ENCODE measurements around the gene ATXN7L1.
"Not testable (repeated sequence)": the region's sequence is repeated elsewhere in the genome, so short reads cannot be mapped to it uniquely, and the experiment has no call there.

Gene ATXN7L1

DNA sequence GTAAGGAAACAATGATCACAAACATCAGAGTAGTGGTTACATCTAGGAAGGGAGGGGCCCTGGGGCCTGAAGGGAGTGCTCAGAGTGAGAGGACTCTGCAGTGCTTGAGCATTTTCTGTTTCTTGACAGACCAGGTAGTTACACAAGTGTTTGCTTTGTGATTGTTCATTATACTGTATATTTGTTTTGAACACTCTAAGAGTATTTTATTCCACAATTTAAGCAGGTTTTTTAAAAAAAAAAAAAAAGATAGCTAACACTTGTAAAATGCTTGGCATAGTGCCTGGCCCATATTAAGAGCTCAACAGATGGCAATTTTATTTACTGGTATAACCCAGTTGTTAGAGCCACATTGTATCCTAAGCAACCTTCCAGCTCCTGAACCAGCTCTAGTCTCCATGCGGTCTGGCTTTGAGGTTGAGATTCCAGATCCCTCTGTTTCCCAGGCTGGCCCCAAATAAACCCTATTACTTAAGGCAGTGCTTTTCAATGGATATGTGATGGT, 20.1 kb upstream of the ATXN7L1 start:
- intact Hi-C loops (cut with DNase I), result no loop called here
- no peak for DNase-seq

DNA sequence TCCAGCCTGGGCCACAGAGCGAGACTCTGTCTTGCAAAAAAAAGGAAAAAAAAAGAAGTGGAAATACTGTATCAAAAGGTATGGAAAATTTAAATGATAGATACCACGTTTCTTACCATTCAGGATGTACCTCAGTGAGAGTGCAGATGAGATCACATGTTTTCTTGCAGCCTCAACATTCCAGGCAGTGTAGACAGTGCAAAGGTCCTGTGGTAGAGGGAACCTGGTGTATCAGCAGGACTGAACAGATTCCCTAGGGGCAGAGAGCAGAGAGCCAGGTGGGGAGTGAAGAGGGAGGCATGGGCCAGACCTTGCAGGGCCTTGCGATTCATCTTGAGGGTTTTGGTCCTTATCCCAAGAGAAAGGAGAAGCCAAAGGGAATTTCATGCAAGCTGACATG, 17.7 kb upstream of the ATXN7L1 start:
- DNase-seq, result no peak
- intact Hi-C loops (cut with DNase I), result no loop called here

DNA sequence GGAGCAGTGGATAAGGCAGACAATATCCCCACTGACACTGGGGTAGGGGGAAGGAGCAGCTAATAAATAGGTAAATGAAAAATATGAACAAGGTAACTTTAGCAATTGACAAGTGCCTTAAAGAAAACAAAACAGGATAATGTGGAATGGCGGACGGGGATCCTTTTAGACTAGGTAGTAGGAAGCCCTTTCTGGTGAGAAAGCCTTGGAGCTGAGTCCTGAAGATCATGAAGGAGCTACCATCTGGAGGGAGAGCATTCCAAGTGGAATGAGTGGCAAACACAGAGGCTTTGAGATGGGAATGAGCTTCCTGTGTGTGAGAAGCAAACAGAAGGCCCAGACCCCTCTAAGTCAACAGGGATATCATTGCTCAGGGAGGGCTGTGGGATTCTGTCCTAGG, 16.0 kb upstream of the ATXN7L1 start:
- intact Hi-C loops (cut with DNase I), result no loop called here

DNA sequence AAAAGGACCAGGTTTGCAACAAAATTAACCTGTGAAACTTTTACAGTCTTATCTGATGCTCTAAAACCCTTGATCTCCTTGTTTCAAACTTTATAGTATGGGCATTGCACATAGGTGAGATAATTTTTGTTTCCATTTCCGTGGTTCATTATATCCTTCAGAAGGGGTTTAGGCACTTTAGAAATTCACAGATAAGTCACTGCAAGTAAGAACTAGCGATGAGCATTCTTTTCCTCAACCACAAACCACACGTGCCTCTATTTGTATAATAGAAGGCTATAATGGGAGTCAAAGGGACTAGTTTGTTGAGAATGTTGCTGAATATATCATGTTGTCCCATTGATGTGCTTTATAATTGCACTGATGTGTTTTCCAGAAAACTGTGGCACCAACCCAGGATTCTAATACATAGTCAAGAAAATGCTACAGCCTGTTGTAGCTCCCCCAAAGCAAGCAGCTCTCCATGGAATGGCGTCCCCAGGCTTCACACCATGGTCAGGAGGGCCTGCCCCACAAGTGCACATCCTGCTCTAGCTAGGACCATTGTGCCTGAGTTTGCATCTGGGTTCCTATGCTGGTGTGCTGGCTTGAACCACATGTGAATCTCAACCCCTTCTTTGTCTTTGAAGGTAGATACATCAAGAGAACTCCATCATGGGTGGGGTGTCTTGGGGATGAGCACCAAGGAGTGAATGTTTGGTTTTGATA, 14.0 kb upstream of the ATXN7L1 start:
- DNase-seq, result no peak
- intact Hi-C loops (cut with DNase I), result no loop called here

More for the DNA sequence above, 16.0 kb upstream of the ATXN7L1 start:
- no peak for DNase-seq

DNA sequence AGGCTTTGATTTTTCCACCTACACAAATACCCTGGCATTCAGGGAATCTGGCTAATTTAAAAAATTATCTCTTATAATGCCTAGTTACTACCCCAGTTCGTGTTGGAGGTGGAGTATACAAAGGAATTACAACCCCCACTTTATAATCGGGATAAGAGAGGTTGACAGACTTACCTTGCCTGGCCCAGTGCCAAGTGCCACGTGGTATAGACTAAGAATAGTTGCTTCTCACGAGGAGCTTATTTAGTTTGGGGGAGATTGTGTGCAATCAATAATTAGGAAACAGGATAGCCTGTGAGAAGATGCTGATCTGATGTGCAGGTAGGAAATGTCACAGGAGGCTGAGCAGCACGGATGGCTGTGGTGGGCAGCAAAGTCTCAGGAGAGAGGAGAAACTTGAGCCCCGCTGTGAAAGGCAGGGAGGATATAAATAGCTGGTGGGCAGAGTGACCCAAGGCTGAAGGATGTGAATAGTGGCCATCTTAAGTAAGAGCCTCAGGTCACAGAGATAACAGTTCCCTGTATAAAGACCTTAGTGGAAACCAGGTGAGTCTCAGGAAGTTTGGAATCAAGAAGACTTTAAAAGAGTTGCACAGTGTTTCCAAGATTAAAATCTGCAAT, 11.3 kb upstream of the ATXN7L1 start:
- peak in 29 of 42 donors; percentile 12 to 67 (median 38) for DNase-seq
- intact Hi-C loops (cut with DNase I), result no loop called here

DNA sequence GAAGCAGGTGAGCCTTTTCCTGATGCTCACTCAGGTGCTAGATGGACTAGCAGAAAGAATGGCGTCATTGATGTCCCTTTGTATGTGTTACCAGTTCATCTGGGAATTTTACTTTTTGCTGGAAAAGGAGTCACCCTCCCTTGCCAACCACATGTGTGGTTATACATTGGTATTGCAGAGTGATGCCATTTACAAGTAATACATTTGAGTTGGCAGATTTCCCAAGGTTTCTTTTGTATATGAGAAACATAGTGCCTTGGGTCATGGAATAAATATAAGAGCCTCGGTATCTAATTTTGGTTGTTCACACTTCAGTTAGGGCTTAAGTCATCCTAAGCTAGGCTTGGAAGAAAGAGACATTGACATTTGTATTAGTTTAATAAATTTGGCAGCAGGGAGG, 10.4 kb upstream of the ATXN7L1 start:
- intact Hi-C loops (cut with DNase I), result no loop called here
- DNase-seq, result no peak

DNA sequence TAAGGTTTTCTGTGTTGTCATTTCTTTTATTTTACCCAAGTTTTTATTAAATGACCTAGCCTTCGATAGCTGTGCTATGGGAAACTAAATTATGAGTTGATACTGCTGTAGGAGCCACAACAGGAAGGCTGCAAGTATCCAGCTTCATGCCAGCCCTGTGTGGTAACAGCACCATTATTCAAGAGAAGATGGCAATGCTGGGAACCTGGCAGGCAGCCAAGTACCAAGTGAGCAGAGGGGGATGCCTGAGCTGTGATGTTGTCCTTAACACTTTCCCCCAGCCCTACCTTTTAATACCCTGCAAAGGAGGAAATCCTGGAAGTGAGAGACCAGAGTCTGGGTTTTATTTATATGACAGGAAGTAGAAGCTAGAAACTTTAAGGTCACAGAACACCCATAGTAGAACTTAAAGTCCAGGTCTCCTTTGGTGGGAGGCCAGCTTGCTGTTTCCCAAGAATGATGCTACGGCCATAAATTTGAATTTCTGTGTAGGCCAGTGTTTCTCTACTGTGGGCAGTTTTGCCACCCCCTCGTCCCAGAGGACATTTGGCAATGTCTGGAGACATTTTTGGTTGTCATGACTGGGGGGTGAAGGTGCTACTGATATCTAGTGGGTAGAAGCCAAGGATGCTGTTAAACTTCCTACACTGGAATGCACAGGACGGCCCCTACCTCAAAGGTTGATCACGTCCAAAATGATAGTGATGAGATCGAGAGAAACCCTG, 9.2 kb upstream of the ATXN7L1 start:
- DNase-seq, result peak in 19 of 42 donors; percentile 20 to 66 (median 30)
- intact Hi-C loops (cut with DNase I), result no loop called here

DNA sequence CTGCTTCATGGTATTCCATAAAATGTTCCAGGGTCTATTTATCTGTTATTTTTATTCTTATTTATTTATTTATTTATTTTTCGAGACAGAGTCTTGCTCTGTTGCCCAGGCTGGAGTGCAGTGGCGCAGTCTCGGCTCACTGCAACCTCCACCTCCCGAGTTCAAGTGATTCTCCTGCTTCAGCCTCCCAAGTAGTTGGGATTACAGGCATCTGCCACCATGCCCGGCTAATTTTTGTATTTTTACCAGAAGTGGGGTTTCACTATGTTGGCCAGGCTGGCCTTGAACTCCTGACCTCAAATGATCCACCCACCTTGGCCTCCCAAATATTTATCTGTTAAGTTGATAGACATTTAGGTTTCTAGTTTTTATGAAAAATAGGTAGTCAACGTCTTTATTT, 6.8 kb upstream of the ATXN7L1 start:
- not testable (repeated sequence) for DNase-seq
- intact Hi-C loops (cut with DNase I), result loop anchor here (5.0 kb wide), 1 partner anchor 246 kb away; no protein-coding TSS in a partner anchor

DNA sequence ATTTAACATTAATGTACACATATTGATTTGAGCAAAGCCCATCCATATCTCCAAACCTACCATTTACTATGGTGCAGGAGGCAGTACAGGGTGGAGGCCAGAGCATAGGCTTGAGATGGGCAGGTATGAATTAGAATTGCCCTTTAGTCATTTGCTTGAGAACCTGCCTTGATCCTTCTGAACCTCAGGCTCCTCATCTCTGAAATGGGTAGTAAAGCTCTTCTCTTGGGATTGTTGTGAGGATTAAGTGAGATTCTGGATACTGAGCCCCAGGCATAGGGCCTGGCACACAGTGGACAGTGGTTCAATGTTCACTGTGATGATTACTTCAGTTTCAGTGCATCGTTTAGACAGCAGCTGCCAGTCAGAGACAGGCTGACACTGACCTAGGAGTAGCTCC, 5.0 kb upstream of the ATXN7L1 start:
- DNase-seq, result no peak
- intact Hi-C loops (cut with DNase I), result loop anchor here (5.0 kb wide), 1 partner anchor 244 kb away; no protein-coding TSS in a partner anchor

DNA sequence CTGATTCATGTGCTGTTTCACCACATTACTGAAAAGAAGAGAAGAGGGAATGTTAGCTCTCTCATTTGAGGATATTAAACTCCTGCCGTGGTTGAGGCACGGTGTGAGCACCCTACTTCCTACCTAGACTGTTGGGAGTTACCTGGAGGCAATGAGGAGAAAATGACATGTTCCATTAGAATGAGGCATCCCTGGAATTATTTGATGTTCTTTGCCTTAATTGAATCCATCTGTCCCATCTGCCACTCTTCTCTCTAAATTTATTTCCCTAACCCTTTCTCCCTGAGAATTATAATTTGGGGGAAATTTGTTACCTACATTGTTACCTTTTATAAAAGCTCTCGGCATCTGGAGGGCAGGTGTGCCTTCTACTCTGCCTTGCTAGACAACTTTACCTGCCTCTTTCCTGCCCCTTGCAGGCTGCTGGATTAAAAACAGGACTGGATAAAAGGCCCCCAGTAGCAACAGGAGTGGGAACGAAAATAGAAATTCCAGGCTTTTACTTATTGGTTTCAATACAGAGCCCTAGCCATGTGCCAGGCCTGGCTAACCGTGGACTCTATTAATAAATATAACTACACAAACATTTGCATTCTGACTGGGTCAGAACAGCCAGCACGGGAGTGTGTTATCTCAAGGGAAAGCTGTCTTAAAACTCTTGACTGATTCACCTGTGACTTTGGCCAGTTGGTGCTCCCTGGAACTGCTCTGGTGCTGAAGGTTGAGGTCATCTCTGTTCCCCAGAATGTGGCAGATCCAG, 4.4 kb upstream of the ATXN7L1 start:
- intact Hi-C loops (cut with DNase I), result loop anchor here (5.0 kb wide), 1 partner anchor 243 kb away; no protein-coding TSS in a partner anchor
- DNase-seq, result no peak

DNA sequence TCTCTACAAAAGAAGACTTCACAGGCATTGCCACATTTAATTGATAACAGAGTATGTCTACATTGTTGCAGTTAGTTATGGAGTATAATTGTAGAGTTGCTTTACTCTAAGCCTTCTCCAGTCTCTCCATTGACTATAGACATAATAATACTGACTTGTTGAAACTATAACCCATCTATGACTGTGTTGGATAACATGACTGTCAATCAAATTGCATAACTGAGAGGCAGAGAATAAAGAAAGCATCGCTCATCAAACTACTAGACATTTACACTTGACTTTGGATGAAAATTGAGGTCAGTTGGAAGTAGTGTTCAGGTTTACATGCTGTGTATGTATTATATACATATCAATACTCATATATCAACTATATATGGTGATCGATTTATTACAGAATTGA, 3.4 kb upstream of the ATXN7L1 start:
- no peak for DNase-seq
- intact Hi-C loops (cut with DNase I), result loop anchor here (5.0 kb wide), 1 partner anchor 242 kb away; no protein-coding TSS in a partner anchor

DNA sequence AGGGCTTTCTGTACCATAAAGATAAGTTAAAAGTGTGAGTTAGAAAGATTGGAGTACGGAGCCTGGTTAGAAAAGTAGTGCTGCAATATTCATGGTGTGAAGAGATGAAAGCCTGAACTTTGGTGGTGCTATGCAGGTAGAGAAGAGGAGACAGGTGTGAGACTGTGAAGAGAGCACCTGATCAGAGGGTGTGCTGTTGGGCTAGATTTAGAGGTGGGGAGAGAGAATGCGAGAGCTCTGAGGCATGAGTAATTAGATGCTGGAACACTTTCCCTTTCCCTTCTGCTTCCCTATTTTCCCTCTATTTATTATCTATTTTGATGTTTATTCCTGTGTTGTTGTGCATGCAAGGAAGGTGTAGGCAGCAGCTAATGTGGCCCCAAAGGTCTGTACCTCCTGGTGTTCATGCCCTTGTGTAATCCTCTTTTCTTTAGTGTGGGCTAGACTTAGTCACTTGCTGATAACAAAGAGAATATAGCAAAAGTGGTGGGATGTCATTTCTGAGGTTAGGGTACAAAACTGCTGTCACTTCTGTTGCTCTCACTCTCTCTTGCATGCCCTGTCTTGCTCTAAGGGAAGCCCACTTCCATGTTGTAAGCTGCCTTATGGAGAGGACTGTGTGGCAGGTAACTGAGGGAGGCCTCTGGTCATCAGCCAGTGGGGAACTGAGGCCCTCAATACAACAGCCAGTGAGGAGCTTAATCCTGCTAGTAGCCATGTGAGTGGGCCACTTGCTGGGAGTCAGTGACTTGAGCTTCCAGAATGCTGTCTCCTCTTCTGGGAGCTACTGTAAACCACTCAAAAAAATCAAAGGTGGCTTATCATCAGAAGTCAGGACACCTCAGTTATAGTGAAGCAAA, 2.6 kb upstream of the ATXN7L1 start:
- intact Hi-C loops (cut with DNase I), result no loop called here
- peak in 2 of 42 donors; percentile 15 to 30 for DNase-seq

DNA sequence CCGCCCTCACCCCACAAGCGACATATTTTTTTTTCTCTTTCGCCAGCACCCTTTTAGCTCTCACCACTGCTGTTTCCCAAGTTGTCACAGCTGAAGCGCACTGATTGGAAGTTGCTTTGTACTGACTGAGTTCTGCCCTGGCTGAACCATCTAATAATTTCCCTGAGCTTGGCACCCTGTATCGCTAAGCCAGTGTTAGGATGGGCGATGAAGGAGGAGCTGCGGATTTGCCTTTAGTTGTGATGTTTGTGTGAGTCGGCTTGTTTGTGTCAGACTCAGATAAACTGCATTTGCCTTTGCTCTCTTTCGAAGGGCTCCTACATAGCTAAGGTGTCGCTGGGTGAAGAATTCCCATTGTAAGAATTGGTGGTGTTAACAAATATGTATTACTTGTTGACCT, 1.3 kb upstream of the ATXN7L1 start:
- intact Hi-C loops (cut with DNase I), result no loop called here
- peak in 2 of 42 donors; percentile 3 to 14 for DNase-seq

DNA sequence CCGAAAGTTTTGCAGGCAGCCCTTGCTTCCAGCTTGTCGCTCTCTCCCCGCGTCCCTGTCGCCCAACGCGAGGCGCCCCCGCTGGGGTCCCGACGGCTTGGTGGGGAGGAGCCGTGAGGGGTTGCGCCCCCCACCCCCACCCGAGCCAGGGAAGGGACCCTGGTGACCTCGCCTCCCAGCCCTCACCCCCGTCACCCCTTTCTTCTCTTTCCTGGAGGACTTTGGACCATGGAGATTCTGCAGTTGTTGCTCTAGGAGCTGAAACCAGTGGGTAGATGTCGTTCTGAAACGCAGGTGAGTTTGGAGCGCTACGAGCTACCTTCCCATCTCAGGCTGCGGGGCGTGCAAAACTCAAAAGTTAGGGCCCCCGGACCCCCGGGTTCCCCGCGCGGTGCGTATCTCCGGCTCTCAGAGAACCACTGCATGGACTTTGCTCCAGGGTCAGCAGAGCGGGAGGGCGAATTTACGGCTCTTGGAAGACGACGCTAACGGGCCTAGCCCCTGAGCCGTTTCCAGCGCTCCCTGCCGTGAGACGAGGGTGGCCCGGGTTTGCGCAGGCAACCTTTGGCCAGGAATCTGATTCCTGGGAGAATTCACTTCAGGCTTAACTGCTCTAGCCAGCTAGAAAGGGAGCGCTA, 684 bp upstream of the ATXN7L1 start:
- intact Hi-C loops (cut with DNase I), result no loop called here
- DNase-seq, result peak in 40 of 42 donors; percentile 5 to 67 (median 40)

DNA sequence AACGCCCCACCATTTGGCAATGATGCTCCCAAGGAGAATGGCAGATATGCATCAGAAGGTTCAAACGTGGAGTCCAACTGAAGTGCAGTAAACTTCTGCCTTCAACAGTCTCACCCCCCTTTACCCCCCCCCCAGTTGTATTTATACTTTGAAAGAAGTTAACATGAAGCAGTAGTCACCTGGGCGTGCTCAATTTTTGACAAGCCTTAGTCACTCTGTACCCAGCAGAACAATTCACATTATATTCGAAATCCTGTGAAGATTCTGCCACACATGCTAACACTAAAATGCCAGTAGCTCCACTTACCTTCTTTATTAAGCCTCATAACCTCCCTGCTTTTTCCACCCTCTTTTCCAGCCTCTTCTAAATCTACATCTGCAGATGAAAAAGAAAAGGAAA, 894 bp downstream of the ATXN7L1 start:
- intact Hi-C loops (cut with DNase I), result no loop called here
- peak in 9 of 42 donors; percentile 5 to 63 (median 24) for DNase-seq

DNA sequence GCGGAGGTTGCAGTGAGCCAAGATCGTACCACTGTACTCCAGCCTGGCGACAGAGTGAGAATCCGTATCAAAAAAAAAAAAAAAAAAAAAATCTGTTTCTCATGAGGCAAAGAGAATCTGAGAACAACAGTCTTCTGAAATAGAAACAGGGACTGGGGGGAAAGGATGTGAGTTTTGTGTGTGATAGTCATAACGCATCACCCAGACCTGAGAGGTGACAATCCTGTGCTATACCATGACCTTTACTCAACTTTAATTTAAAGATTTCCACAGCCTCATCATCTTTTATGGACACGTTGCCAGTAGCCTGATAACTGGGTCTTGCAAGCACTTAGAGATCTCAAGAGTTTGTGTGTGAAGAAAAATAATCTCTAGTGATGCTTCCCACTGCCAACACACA, 2.3 kb downstream of the ATXN7L1 start:
- intact Hi-C loops (cut with DNase I), result no loop called here
- no peak for DNase-seq

DNA sequence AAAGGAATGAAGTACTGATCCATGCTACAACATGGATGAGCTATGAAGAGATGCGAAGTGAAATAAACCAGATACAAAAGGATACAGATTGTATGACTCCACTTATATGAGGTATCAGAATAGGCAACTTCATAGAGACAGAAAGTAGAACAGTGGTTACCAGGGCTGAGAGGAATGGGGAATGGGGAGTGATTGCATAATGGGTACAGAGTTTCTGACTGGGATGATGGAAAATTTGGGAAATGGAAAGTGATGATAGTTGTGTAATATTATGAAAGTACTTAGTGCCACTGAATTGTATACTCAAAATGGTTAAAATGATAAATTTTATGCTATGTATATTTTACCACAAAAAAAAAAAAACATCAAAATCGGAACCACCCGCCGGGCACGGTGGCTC, 3.9 kb downstream of the ATXN7L1 start:
- intact Hi-C loops (cut with DNase I), result no loop called here

DNA sequence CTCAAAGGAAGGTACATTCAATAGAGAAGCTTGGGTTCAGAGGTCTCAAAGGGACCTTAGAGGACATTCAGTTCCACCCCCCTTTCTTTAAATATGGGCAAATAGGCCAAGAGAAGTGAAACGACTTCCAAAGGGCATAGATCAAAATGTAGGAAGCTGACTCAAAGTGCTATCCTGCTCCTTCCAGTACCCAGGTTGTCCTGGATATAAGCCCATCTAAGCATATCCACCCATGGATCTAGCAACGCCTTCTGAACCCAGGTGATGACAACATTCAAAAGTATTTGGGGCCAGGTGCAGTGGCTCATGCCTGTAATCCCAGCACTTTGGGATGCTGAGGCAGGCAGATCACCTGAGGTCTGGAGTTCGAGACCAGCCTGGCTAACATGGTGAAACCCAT, 5.3 kb downstream of the ATXN7L1 start:
- DNase-seq, result peak in 1 of 42 donors; percentile 3
- intact Hi-C loops (cut with DNase I), result no loop called here

More for the DNA sequence above, 3.9 kb downstream of the ATXN7L1 start:
- no peak for DNase-seq

Measured in head of caudate nucleus (tissue), 42 donors.